ENCODE results near the gene PTBP1.

PTBP1 gene

GRCh38 chr19:858868-859843 lies 61.9 kb downstream of the PTBP1 start, which contains the start of gene CFD:
TSS of gene CFD (plus strand) at chr19:859664. CDS start at chr19:859690, 26 bp downstream.
- peak; percentile 25 for DNase-seq

GRCh38 chr19:861141-861755 lies 64.0 kb downstream of the PTBP1 start:
- DNase-seq, result no peak
